GM21367 (cell line): ENCODE data around the gene PHACTR3.

Source experiments
- ATAC-seq: cut with Tn5 transposase; IDR thresholded peaks from one replicate; pipeline ENCODE4 v1.9.1; 2021; ENCODE audit not compliant: unreplicated experiment

PHACTR3 gene

GRCh38 chr20:59810449-59811187 is 206.3 kb downstream of the PHACTR3 start:
- no peak for ATAC-seq

GRCh38 chr20:59811681-59812171 is 207.4 kb downstream of the PHACTR3 start:
- no peak for ATAC-seq

GRCh38 chr20:59812286-59813125 is 208.2 kb downstream of the PHACTR3 start:
- no peak for ATAC-seq

GRCh38 chr20:59813126-59813947 is 209.0 kb downstream of the PHACTR3 start:
- ATAC-seq: no peak

GRCh38 chr20:59813948-59814839 is 209.9 kb downstream of the PHACTR3 start:
- ATAC-seq: no peak

GRCh38 chr20:59814840-59815340 is 210.6 kb downstream of the PHACTR3 start:
- no peak for ATAC-seq

- no peak for ATAC-seq
These were observed 211.9 kb downstream of the PHACTR3 start for GRCh38 chr20:59816146-59816738.

- no peak for ATAC-seq
These were observed 213.1 kb downstream of the PHACTR3 start for GRCh38 chr20:59817406-59817805.

GRCh38 chr20:59817846-59818615 is 213.7 kb downstream of the PHACTR3 start:
- no peak for ATAC-seq

GRCh38 chr20:59818911-59819310 is 214.6 kb downstream of the PHACTR3 start:
- no peak for ATAC-seq

GRCh38 chr20:59819496-59820203 is 215.3 kb downstream of the PHACTR3 start:
- ATAC-seq: no peak

- ATAC-seq: no peak
These were observed 216.1 kb downstream of the PHACTR3 start for GRCh38 chr20:59820204-59821041.

- ATAC-seq: no peak
These were observed 216.9 kb downstream of the PHACTR3 start for GRCh38 chr20:59821201-59821600.

GRCh38 chr20:59821788-59822187 is 217.4 kb downstream of the PHACTR3 start:
- no peak for ATAC-seq

- no peak for ATAC-seq
These were observed 218.1 kb downstream of the PHACTR3 start for GRCh38 chr20:59822291-59823029.

GRCh38 chr20:59823030-59823423 is 218.7 kb downstream of the PHACTR3 start:
- no peak for ATAC-seq
